HEK293 (cell line): ENCODE measurements around the gene ABAT.

Source experiments
- CTCF ChIA-PET: fragments of 350-600 bp; formaldehyde crosslinking; extraction: SDS; loops from one replicate; lab custom pipeline; 2021; ENCODE audit warnings: antibody characterized with exemption; lab: Yijun Ruan, JAX
- POLR2A ChIA-PET: fragments of 300-600 bp; formaldehyde crosslinking; extraction: SDS; loops from one replicate; lab custom pipeline; 2020; ENCODE audit warnings: antibody characterized with exemption, inconsistent platforms; lab: Yijun Ruan, JAX
- H3K27ac ChIP-seq: fragments of 200-500 bp; sonication (Bioruptor generic); 2 replicates; pipeline ENCODE4 v1.5.1; 2014; ENCODE audit warnings: low read depth, low read length, control low read depth, inconsistent platforms; ENCODE audit errors: extremely low read depth
- H3K36me3 ChIP-seq, 2 experiments: fragments of 200-500 bp in 1 of 2; sonication (Bioruptor generic) in 1 of 2; 1 replicate in 1 of 2; 2 replicates in 1 of 2; pipeline ENCODE4 v1.5.1; 2014 to 2017; ENCODE audit warnings: inconsistent platforms in 2 of 2, low read length in 2 of 2; ENCODE audit not compliant: control insufficient read depth in 2 of 2, insufficient read depth in 1 of 2
- H3K4me1 ChIP-seq: fragments of 200-500 bp; sonication (Bioruptor generic); 2 replicates; pipeline ENCODE4 v1.5.1; 2014; ENCODE audit warnings: mild to moderate bottlenecking, low read length, inconsistent platforms; ENCODE audit not compliant: control insufficient read depth, insufficient read depth
- H3K4me3 ChIP-seq: 2 replicates; pipeline ENCODE4 v1.5.1; 2011; ENCODE audit warnings: low read depth, mild to moderate bottlenecking, control low read depth, low read length, moderate library complexity
- H3K9me3 ChIP-seq: fragments of 200-500 bp; sonication (Bioruptor generic); 2 replicates; pipeline ENCODE4 v1.5.1; 2014; ENCODE audit warnings: low read depth, low read length, inconsistent platforms; ENCODE audit not compliant: control insufficient read depth, insufficient read depth
- GLI4 ChIP-seq: fragments of 450-650 bp; formaldehyde crosslinking; IDR thresholded peaks from 2 replicates; pipeline ENCODE4 v1.5.1; 2016; ENCODE audit warnings: missing biosample characterization, missing genetic modification characterization
- GLIS2 ChIP-seq: fragments of 450-650 bp; formaldehyde crosslinking; IDR thresholded peaks from 2 replicates; pipeline ENCODE4 v1.5.1; 2016; ENCODE audit warnings: missing biosample characterization, missing genetic modification characterization
- INSM2 ChIP-seq: fragments of 450-650 bp; formaldehyde crosslinking; IDR thresholded peaks from 2 replicates; pipeline ENCODE4 v1.5.1; 2016; ENCODE audit warnings: missing biosample characterization, missing genetic modification characterization
- KLF9 ChIP-seq: fragments of 450-650 bp; formaldehyde crosslinking; IDR thresholded peaks from 2 replicates; pipeline ENCODE4 v1.5.1; 2016; ENCODE audit warnings: missing biosample characterization, missing genetic modification characterization, low read depth
- OSR2 ChIP-seq: fragments of 450-650 bp; formaldehyde crosslinking; IDR thresholded peaks from 2 replicates; pipeline ENCODE4 v1.5.1; 2016; ENCODE audit warnings: missing biosample characterization, missing genetic modification characterization
- PATZ1 ChIP-seq: fragments of 450-650 bp; formaldehyde crosslinking; IDR thresholded peaks from 2 replicates; pipeline ENCODE4 v1.5.1; 2016; ENCODE audit warnings: missing biosample characterization, missing genetic modification characterization
- RBAK ChIP-seq: fragments of 450-650 bp; formaldehyde crosslinking; IDR thresholded peaks from 2 replicates; pipeline ENCODE4 v1.5.1; 2016; ENCODE audit warnings: missing biosample characterization, missing genetic modification characterization
- TRIM28 ChIP-seq: IDR thresholded peaks from 2 replicates; pipeline ENCODE4 v1.6.1; 2011; ENCODE audit warnings: low read length, control low read depth, borderline replicate concordance
- ZNF138 ChIP-seq: fragments of 450-650 bp; formaldehyde crosslinking; IDR thresholded peaks from 2 replicates; pipeline ENCODE4 v1.5.1; 2016; ENCODE audit warnings: missing biosample characterization, missing genetic modification characterization, borderline replicate concordance
- ZNF174 ChIP-seq: fragments of 450-650 bp; formaldehyde crosslinking; IDR thresholded peaks from 2 replicates; pipeline ENCODE4 v1.5.0; 2017; ENCODE audit warnings: missing biosample characterization, mild to moderate bottlenecking, missing genetic modification characterization
- ZNF184 ChIP-seq: fragments of 450-650 bp; IDR thresholded peaks from 2 replicates; pipeline ENCODE4 v1.5.1; 2018; ENCODE audit warnings: missing biosample characterization, mild to moderate bottlenecking, missing genetic modification characterization
- ZNF26 ChIP-seq: fragments of 450-650 bp; formaldehyde crosslinking; IDR thresholded peaks from 2 replicates; pipeline ENCODE4 v1.5.1; 2016; ENCODE audit warnings: missing biosample characterization, missing genetic modification characterization
- ZNF311 ChIP-seq: fragments of 450-650 bp; formaldehyde crosslinking; IDR thresholded peaks from 2 replicates; pipeline ENCODE4 v1.5.1; 2017; ENCODE audit warnings: missing biosample characterization, missing genetic modification characterization, borderline replicate concordance
- ZNF48 ChIP-seq: fragments of 450-650 bp; formaldehyde crosslinking; IDR thresholded peaks from 2 replicates; pipeline ENCODE4 v1.5.1; 2016; ENCODE audit warnings: missing biosample characterization, missing genetic modification characterization
- ZNF548 ChIP-seq: fragments of 450-650 bp; formaldehyde crosslinking; IDR thresholded peaks from 2 replicates; pipeline ENCODE4 v1.5.1; 2016; ENCODE audit warnings: missing biosample characterization, missing genetic modification characterization
- ZNF585B ChIP-seq: fragments of 450-650 bp; formaldehyde crosslinking; IDR thresholded peaks from 2 replicates; pipeline ENCODE4 v1.5.1; 2016; ENCODE audit warnings: missing biosample characterization, missing genetic modification characterization
- ZNF600 ChIP-seq: fragments of 450-650 bp; formaldehyde crosslinking; IDR thresholded peaks from 2 replicates; pipeline ENCODE4 v1.5.1; 2016; ENCODE audit warnings: missing biosample characterization, missing genetic modification characterization
- ZNF610 ChIP-seq: fragments of 450-650 bp; formaldehyde crosslinking; IDR thresholded peaks from 2 replicates; pipeline ENCODE4 v1.5.1; 2016; ENCODE audit warnings: missing biosample characterization, missing genetic modification characterization, borderline replicate concordance
- TF ChIP-seq, protein P1 (sequence below): fragments of 450-650 bp; formaldehyde crosslinking; IDR thresholded peaks from 2 replicates; pipeline ENCODE4 v1.5.1; 2016; ENCODE audit warnings: missing biosample characterization, missing genetic modification characterization

Gene ABAT

GRCh38 chr16:8661703-8662102 lies 12.7 kb upstream of the ABAT start (continued):
- no peak for TF ChIP-seq INSM2 (tag by site-specific recombination)
- TF ChIP-seq ZNF600 (tag by site-specific recombination) = no peak
- no peak for TF ChIP-seq ZNF311 (tag by site-specific recombination)
- no peak for TF ChIP-seq PATZ1 (tag by site-specific recombination)
- no peak for TF ChIP-seq OSR2
- TF ChIP-seq, protein P1, sequence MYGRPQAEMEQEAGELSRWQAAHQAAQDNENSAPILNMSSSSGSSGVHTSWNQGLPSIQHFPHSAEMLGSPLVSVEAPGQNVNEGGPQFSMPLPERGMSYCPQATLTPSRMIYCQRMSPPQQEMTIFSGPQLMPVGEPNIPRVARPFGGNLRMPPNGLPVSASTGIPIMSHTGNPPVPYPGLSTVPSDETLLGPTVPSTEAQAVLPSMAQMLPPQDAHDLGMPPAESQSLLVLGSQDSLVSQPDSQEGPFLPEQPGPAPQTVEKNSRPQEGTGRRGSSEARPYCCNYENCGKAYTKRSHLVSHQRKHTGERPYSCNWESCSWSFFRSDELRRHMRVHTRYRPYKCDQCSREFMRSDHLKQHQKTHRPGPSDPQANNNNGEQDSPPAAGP (tag by site-specific recombination) = no peak
- TF ChIP-seq TRIM28 = no peak
- no peak for TF ChIP-seq ZNF610 (tag by site-specific recombination)
- no peak for TF ChIP-seq ZNF138 (tag by site-specific recombination)

GRCh38 chr16:8663192-8664089 lies 11.0 kb upstream of the ABAT start:
- H3K27ac ChIP-seq = no peak overlapping the region
- TF ChIP-seq ZNF184 (tag by site-specific recombination) = no peak
- no peak for TF ChIP-seq ZNF48 (tag by site-specific recombination)
- TF ChIP-seq ZNF174 (tag by site-specific recombination) = no peak
- TF ChIP-seq, protein P1 (tag by site-specific recombination) = no peak
- TF ChIP-seq GLIS2 (tag by site-specific recombination) = no peak
- no peak for TF ChIP-seq RBAK (tag by site-specific recombination)
- no peak for TF ChIP-seq ZNF548
- no peak for TF ChIP-seq KLF9 (tag by site-specific recombination)
- no peak for TF ChIP-seq ZNF585B
- TF ChIP-seq ZNF26 = no peak
- TF ChIP-seq GLI4 (tag by site-specific recombination) = no peak
- TF ChIP-seq, all 188 proteins: peak for 0
- POLR2A ChIA-PET = interaction anchor here (1.4 kb wide), 1 partner anchor 134 kb away, joined by 4 read pairs; the partner anchor contains the start of genes PMM2 and TMEM186
- H3K9me3 ChIP-seq = no peaks in the 10 kb centered on the region
- no peak overlapping the region for H3K4me3 ChIP-seq
- H3K4me1 ChIP-seq = no peaks in the 10 kb centered on the region
- H3K36me3 ChIP-seq = no peaks in the 10 kb centered on the region
- CTCF ChIA-PET = interaction anchor here (0.8 to 3.5 kb wide), 6 partner anchors 44 to 471 kb away, joined by 3 to 28 read pairs (median 6); no protein-coding TSS in a partner anchor
